H9 (cell line): ENCODE data around the gene LAMC1. TPM values are rescaled to one million over a fixed set of nuclear protein-coding genes. Genes with fewer than 3 reads are reported as not detected.

Experiments used
- DNase-seq: peaks from one replicate; pipeline ENCODE4 v3.0.0-alpha.2; 2017
- H2AFZ ChIP-seq: one replicate; pipeline ENCODE4 v1.6.1; 2013; ENCODE audit warnings: mild to moderate bottlenecking, low read length, control low read depth, moderate library complexity
- H2AK5ac ChIP-seq: 2 replicates; pipeline ENCODE4 v1.6.1; 2013; ENCODE audit warnings: low read length, control low read depth, mixed read lengths; ENCODE audit not compliant: insufficient read length
- H2BK120ac ChIP-seq: one replicate; pipeline ENCODE4 v1.6.1; 2013; ENCODE audit warnings: low read depth, mild to moderate bottlenecking, low read length, control low read depth, inconsistent platforms; ENCODE audit not compliant: poor library complexity, severe bottlenecking
- H2BK12ac ChIP-seq: 2 replicates; pipeline ENCODE4 v1.6.1; 2013; ENCODE audit warnings: low read length, control low read depth, mixed read lengths, low read depth; ENCODE audit not compliant: insufficient read length
- H2BK15ac ChIP-seq: 2 replicates; pipeline ENCODE4 v1.6.1; 2013; ENCODE audit warnings: low read depth, low read length, control low read depth
- H2BK20ac ChIP-seq: one replicate; pipeline ENCODE4 v1.6.1; 2013; ENCODE audit warnings: low read depth, mild to moderate bottlenecking, low read length, control low read depth, inconsistent platforms; ENCODE audit not compliant: poor library complexity, severe bottlenecking
- H2BK5ac ChIP-seq: 2 replicates; pipeline ENCODE4 v1.6.1; 2013; ENCODE audit warnings: low read length, control low read depth, mixed read lengths; ENCODE audit not compliant: insufficient read length
- H3K14ac ChIP-seq: 2 replicates; pipeline ENCODE4 v1.6.1; 2013; ENCODE audit warnings: low read length, control low read depth; ENCODE audit not compliant: insufficient read depth
- H3K18ac ChIP-seq: 2 replicates; pipeline ENCODE4 v1.6.1; 2013; ENCODE audit warnings: low read depth, mild to moderate bottlenecking, mixed read lengths, low read length, control low read depth; ENCODE audit not compliant: insufficient read length
- H3K23ac ChIP-seq: 2 replicates; pipeline ENCODE4 v1.6.1; 2013; ENCODE audit warnings: low read length, control low read depth, mixed read lengths, low read depth; ENCODE audit not compliant: insufficient read length
- H3K23me2 ChIP-seq: 2 replicates; pipeline ENCODE4 v1.6.1; 2013; ENCODE audit warnings: low read depth, mild to moderate bottlenecking, mixed read lengths, low read length, control low read depth; ENCODE audit not compliant: insufficient read length, poor library complexity, severe bottlenecking
- H3K27ac ChIP-seq: 2 replicates; pipeline ENCODE4 v1.5.1; 2013; ENCODE audit warnings: low read length, control low read depth, mixed read lengths, low read depth; ENCODE audit not compliant: insufficient read length
- H3K27me3 ChIP-seq: 2 replicates; pipeline ENCODE4 v1.6.1; 2013; ENCODE audit warnings: low read length, control low read depth, inconsistent platforms; ENCODE audit not compliant: insufficient read depth
- H3K4ac ChIP-seq: 2 replicates; pipeline ENCODE4 v1.6.1; 2013; ENCODE audit warnings: low read depth, mild to moderate bottlenecking, control low read depth, inconsistent platforms, low read length, moderate library complexity
- H3K4me1 ChIP-seq: 2 replicates; pipeline ENCODE4 v1.6.1; 2013; ENCODE audit warnings: low read length, control low read depth, inconsistent platforms; ENCODE audit not compliant: insufficient read depth
- H3K4me2 ChIP-seq: 2 replicates; pipeline ENCODE4 v1.6.1; 2013; ENCODE audit warnings: low read length, control low read depth, mixed read lengths; ENCODE audit not compliant: insufficient read length, insufficient read depth
- H3K56ac ChIP-seq: 2 replicates; pipeline ENCODE4 v1.6.1; 2013; ENCODE audit warnings: low read depth, mild to moderate bottlenecking, mixed read lengths, low read length, control low read depth; ENCODE audit not compliant: insufficient read length
- H3K79me1 ChIP-seq: 2 replicates; pipeline ENCODE4 v1.6.1; 2013; ENCODE audit warnings: low read depth, mild to moderate bottlenecking, moderate library complexity, low read length, control low read depth, inconsistent platforms; ENCODE audit not compliant: insufficient read depth, poor library complexity, severe bottlenecking
- H3K79me2 ChIP-seq: 2 replicates; pipeline ENCODE4 v1.6.1; 2013; ENCODE audit warnings: low read length, control low read depth, inconsistent platforms; ENCODE audit not compliant: insufficient read depth
- H3K9ac ChIP-seq: 2 replicates; pipeline ENCODE4 v1.6.1; 2013; ENCODE audit warnings: low read length, control low read depth, mixed read lengths; ENCODE audit not compliant: insufficient read length; ENCODE audit errors: extremely low read depth
- H3K9me3 ChIP-seq: one replicate; pipeline ENCODE4 v1.6.1; 2013; ENCODE audit warnings: low read depth, low read length, inconsistent platforms; ENCODE audit not compliant: control insufficient read depth
- H3T11ph ChIP-seq: one replicate; pipeline ENCODE4 v1.6.1; 2013; ENCODE audit warnings: mild to moderate bottlenecking, low read length, control low read depth, inconsistent platforms
- H4K20me1 ChIP-seq: one replicate; pipeline ENCODE4 v1.6.1; 2013; ENCODE audit not compliant: control insufficient read depth, insufficient read length, insufficient read depth
- H4K5ac ChIP-seq: 2 replicates; pipeline ENCODE4 v1.6.1; 2013; ENCODE audit warnings: low read depth, mild to moderate bottlenecking, mixed read lengths, low read length, control low read depth; ENCODE audit not compliant: insufficient read length
- H4K8ac ChIP-seq: replicated peaks from 2 replicates; pipeline ENCODE4 v1.6.1; 2013; ENCODE audit warnings: low read length, control low read depth, mixed read lengths, low read depth; ENCODE audit not compliant: insufficient read length
- H4K91ac ChIP-seq: 2 replicates; pipeline ENCODE4 v1.6.1; 2013; ENCODE audit warnings: low read depth, mild to moderate bottlenecking, moderate library complexity, mixed read lengths, low read length, control low read depth; ENCODE audit not compliant: insufficient read length
- H3K27ac Mint-ChIP-seq, 3 experiments: 2 replicates in 2 of 3; 3 replicates in 1 of 3; pipeline ENCODE4 v1.8.0; 2020 to 2021; ENCODE audit warnings: mixed read lengths in 3 of 3, mild to moderate bottlenecking in 1 of 3, moderate library complexity in 1 of 3
- H3K27me3 Mint-ChIP-seq: 2 replicates; pipeline ENCODE4 v1.8.0; 2021; ENCODE audit warnings: low read depth, mild to moderate bottlenecking, moderate library complexity, mixed read lengths
- H3K36me3 Mint-ChIP-seq, 3 experiments: 2 replicates in 2 of 3; 3 replicates in 1 of 3; pipeline ENCODE4 v1.8.0; 2020 to 2021; ENCODE audit warnings: low read depth in 3 of 3, mixed read lengths in 3 of 3; ENCODE audit not compliant: insufficient read depth in 1 of 3
- H3K4me1 Mint-ChIP-seq, 2 experiments: 2 replicates each; pipeline ENCODE4 v1.8.0; 2020; ENCODE audit warnings: mixed read lengths in 2 of 2
- H3K4me3 Mint-ChIP-seq, 2 experiments: 2 replicates in 1 of 2; 3 replicates in 1 of 2; pipeline ENCODE4 v1.8.0; 2020 to 2021; ENCODE audit warnings: mild to moderate bottlenecking in 2 of 2, mixed read lengths in 2 of 2, moderate library complexity in 1 of 2
- H3K9me3 Mint-ChIP-seq, 2 experiments: 2 replicates in 1 of 2; 3 replicates in 1 of 2; pipeline ENCODE4 v1.8.0; 2020; ENCODE audit warnings: mild to moderate bottlenecking in 2 of 2, mixed read lengths in 2 of 2, moderate library complexity in 1 of 2
- WGBS: extraction: QIAGEN DNeasy Blood & Tissue Kit; methylation state at CpG from one replicate; pipeline ENCODE4 v1.1.7; 2013; ENCODE audit warnings: missing lambda C conversion rate, low lambda C conversion rate, mixed read lengths; ENCODE audit not compliant: insufficient read length; ENCODE audit errors: extremely low coverage; 5-methylcytosine and 5-hydroxymethylcytosine counted together
- total RNA-seq: library from RNA; stranded (reverse); gene quantifications from 2 replicates; pipeline ENCODE4 v1.2.1, GENCODE V29; 2021
- TF ChIP-seq, protein P1 (sequence below): fragments of 200-600 bp; sonication (generic); conservative IDR thresholded peaks from 3 replicates; pipeline ENCODE4 v1.8.0; 2021; ENCODE audit warnings: antibody characterized with exemption, mild to moderate bottlenecking

LAMC1 gene
- total RNA-seq, 1 experiment from 2014 or later, result 96.2 TPM

DNA sequence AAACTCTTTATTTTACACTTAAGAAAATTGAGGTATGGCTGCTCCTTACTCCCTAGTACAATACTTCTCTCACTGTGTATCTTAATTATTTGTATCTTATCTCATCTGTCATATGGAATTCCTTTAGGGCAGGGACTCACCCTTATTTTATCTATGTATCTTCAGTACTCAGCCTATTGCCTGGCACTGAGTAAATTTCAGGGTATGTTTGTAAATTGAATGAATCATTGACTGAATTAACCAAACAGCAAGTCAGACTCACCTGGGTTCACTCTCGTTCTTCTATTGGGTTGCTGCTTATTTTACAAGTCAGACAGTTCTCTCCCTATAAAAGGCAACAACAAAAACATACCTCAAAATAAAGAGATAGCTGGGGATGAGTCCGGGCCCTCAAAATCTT lies 63.8 kb downstream of the LAMC1 start:
- no CpG with 5 or more reads among the region's 2 CpGs for WGBS
- Histone ChIP-seq H2BK5ac (no peak overlapping the region), H3K18ac (no peak overlapping the region), H3K4me2 (no peak overlapping the region), H3T11ph (no peak overlapping the region), H3K14ac (no peak overlapping the region), H3K4ac (no peak overlapping the region), H3K4me1 (no peaks in the 10 kb centered on the region; the same call in 1 of the 2 replicates), H3K27ac (no peak overlapping the region), H2AFZ (no peak overlapping the region), H3K9ac (no peak overlapping the region), H4K91ac (no peak overlapping the region), H2AK5ac (no peak overlapping the region), H2BK20ac (no peak overlapping the region), H3K23me2 (no peaks in the 10 kb centered on the region), H3K23ac (no peak overlapping the region), H4K5ac (no peak overlapping the region), H3K56ac (no peak overlapping the region), H2BK12ac (no peak overlapping the region), H4K8ac (no peak overlapping the region), H4K20me1 (no peaks in the 10 kb centered on the region), H3K27me3 (no peaks in the 10 kb centered on the region), H2BK120ac (no peak overlapping the region), H2BK15ac (no peak overlapping the region), H3K79me1 (no peaks in the 10 kb centered on the region), H3K79me2 (peaks cover 5% of the 10 kb centered on the region; the same call in 1 of the 2 replicates), H3K9me3 (no peaks in the 10 kb centered on the region)
- Mint-ChIP-seq H3K9me3 (no peaks in the 10 kb centered on the region), H3K27me3 (no peaks in the 10 kb centered on the region), H3K27ac (no peak overlapping the region), H3K4me3 (no peak overlapping the region), H3K36me3 (0 out of 7 replicates have a peak, but pooled peaks cover 0 to 1% (median 0%) of the 10 kb centered on the region in 3 experiments), H3K4me1 (peaks cover 27 to 31% of the 10 kb centered on the region in 2 experiments)
- no peak for DNase-seq
- TF ChIP-seq, protein P1, sequence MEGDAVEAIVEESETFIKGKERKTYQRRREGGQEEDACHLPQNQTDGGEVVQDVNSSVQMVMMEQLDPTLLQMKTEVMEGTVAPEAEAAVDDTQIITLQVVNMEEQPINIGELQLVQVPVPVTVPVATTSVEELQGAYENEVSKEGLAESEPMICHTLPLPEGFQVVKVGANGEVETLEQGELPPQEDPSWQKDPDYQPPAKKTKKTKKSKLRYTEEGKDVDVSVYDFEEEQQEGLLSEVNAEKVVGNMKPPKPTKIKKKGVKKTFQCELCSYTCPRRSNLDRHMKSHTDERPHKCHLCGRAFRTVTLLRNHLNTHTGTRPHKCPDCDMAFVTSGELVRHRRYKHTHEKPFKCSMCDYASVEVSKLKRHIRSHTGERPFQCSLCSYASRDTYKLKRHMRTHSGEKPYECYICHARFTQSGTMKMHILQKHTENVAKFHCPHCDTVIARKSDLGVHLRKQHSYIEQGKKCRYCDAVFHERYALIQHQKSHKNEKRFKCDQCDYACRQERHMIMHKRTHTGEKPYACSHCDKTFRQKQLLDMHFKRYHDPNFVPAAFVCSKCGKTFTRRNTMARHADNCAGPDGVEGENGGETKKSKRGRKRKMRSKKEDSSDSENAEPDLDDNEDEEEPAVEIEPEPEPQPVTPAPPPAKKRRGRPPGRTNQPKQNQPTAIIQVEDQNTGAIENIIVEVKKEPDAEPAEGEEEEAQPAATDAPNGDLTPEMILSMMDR, result no peak
